Left ventricle myocardium superior (tissue), 1 donor: Measurements from ENCODE around the gene GHRL. TPM values are rescaled to one million over a fixed set of nuclear protein-coding genes. Genes with fewer than 3 reads are reported as not detected.

ENCODE experiments used
- ATAC-seq: fragments of 200-7000 bp; cut with Tn5 transposase; one replicate; pipeline ENCODE4 v1.9.1; 2020; ENCODE audit warnings: mild to moderate bottlenecking, moderate library complexity
- DNase-seq: peaks from one replicate; pipeline ENCODE4 v3.0.0-alpha.2; 2020
- intact Hi-C: fragments of 100-400 bp; cut with micrococcal nuclease; formaldehyde crosslinking; loops from one replicate; pipeline ENCODE4 v1.11.0; 2022
- long read RNA-seq: library from polyadenylated mRNA; unstranded; transcript quantifications from one replicate; pipeline ENCODE4 v2.0.0, GENCODE V29; 2021
- total RNA-seq: library from RNA; stranded (reverse); fragmentation: NEBNext Ultra II Directional; extraction: Animal tissue kit (Norgen Biotek cat#: 25700); gene quantifications from one replicate; pipeline ENCODE4 v1.2.1, GENCODE V29; 2021
- donor health status: DM: no; HTN: yes; CAD: no; lungs with severe emphysema.

Gene GHRL, protein sequence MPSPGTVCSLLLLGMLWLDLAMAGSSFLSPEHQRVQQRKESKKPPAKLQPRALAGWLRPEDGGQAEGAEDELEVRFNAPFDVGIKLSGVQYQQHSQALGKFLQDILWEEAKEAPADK
- total RNA-seq, result not detected
- long read RNA-seq, partial matches to known transcripts, result 0 of 4 reads
- long read RNA-seq, other reads (novel, unspliced or antisense), result 4 of 4 reads

DNA sequence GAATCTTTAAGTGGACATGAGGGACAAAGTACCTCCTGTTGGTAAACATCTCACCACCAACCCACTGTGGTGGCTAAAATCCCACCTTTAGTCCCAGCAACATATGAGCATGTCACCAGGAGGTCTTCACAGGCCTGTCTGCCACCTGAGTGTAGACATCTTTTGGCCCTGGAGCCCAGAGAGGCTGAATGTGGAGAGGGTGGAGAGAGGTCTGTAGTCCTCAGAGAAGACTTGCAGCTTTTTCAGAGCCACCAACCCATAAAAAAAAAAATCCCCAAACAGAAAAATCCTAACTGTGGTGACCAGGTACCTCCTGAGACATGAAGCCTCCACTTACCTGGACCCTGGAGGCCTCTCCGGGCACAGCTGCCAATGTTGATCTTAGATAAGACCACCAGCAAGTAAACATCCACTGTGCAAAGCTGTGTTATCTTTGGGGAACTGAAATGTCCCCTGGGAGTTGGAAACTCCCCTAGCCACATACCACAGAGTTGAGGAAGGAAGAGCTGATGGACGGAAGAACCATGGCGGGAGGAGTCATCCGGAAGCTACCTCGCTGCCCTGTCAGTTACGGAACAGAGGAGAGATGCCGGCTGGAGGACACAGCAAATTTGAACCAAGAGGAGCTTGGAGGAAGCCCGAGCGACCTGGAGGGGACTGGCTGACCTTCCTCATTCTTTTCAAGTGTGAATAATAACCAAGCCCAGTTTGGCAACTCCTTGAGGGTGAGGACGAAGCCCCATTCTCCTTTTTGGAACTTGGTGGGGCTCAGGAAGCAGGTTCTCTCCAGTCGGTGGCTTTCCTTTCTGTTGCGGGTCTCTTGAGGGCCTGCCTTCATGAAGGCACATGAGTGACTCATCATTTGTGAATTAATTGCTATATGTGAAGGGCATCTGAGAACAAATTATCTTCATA is at the start of gene GHRL:
Gene GHRL, minus strand, starts transcription at position 443 of the 915 bp plus-strand sequence. CDS start 2,767 bp downstream, outside the sequence.
- ATAC-seq (peak; percentile 39), DNase-seq (no peak)
- intact Hi-C loops, result no loop called here

DNA sequence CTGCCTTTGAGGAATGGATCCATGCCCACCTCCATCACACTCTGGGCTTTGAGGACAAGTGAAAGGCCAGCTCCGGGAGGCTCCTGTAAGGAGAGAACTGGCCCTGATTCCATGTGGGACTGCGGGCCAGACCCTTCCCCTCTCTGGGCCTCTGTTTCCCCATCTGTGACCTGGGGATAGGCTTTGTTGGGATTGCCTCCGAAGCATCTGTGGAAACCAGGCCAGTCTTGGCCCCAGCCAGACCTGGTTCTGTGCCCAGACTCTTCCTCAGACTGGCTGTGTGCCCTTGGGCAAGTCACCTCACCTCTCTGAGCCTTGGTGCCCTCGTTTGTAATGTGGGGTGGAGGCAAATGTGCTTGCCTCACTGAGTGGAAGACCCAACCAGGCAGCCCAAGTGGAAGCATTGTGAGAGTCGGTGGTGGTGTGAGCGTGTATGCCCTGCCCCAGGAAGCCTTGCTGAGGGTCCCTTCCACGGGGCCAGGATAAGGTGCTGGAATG is 49.2 kb upstream of the GHRL start:
- DNase-seq, result no peak
- intact Hi-C loops, result loop anchor here (10.0 kb wide), 1 partner anchor 393 kb away; no protein-coding TSS in a partner anchor
- ATAC-seq, result no peak

- no peak for DNase-seq
- ATAC-seq, result no peak
- intact Hi-C loops, result loop anchor here (10.0 kb wide), 1 partner anchor 394 kb away; no protein-coding TSS in a partner anchor
Observed at GRCh38 chr3:10340476-10340875, 47.7 kb upstream of the GHRL start.

DNA sequence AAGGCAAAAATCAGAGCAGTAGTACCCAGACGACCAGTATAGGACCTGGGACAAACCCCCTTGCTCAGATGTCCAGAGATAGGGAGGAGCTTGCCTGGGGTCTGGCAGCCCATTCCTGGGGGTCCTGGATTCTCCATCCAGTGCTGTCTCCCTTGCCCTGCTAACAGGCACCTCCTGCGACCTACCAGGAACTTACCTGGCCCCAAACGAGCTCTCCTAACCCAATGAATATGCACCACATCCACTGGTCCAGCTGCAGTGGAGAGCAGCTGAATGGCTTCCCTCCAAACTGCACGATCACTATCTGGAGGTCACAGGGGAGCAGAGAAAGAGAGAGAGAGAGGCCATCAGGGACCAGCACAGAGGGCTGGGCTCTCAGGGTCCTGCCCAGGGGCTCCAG is 47.3 kb upstream of the GHRL start:
- ATAC-seq (no peak), DNase-seq (no peak)
- intact Hi-C loops, result loop anchor here (10.0 kb wide), 1 partner anchor 395 kb away; no protein-coding TSS in a partner anchor

DNA sequence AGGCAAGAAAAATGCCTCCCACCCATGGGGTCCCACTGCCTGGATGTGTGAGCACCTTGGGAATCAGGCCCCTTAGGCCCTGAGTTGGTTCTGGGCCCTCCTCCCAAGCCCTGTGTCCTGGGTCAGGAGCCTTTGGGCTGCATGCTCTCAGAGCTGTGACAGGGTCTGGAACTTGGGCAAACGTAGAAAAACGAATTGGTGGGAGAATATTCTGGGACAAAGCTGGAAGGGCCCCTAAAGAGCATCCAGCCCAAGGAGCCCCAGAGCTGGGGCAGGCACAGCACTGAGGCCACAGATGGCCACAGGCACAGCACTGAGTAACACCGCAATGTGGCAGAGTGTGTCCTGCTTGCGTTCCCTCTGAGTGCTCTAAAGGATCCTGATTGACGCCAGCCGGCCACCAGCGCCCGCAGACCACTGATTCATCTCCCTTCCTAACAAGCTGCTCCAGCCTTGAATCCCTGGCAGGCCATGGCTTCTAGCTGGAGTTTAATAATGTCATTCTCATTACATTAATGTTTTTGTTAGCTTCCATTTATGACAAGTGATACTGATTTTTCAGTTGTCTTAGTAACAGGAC is 46.7 kb upstream of the GHRL start:
- DNase-seq (no peak), ATAC-seq (no peak)
- intact Hi-C loops, result no loop called here

GRCh38 chr3:10338591-10339353 is 46.0 kb upstream of the GHRL start:
- intact Hi-C loops, result no loop called here

GRCh38 chr3:10338164-10338470 is 45.4 kb upstream of the GHRL start:
- ATAC-seq (no peak), DNase-seq (no peak)
- intact Hi-C loops, result no loop called here

More at GRCh38 chr3:10338591-10339353, 46.0 kb upstream of the GHRL start:
- ATAC-seq (no peak), DNase-seq (no peak)

- intact Hi-C loops, result no loop called here
- ATAC-seq (no peak), DNase-seq (no peak)
Observed at GRCh38 chr3:10337323-10338163, 44.8 kb upstream of the GHRL start.

DNA sequence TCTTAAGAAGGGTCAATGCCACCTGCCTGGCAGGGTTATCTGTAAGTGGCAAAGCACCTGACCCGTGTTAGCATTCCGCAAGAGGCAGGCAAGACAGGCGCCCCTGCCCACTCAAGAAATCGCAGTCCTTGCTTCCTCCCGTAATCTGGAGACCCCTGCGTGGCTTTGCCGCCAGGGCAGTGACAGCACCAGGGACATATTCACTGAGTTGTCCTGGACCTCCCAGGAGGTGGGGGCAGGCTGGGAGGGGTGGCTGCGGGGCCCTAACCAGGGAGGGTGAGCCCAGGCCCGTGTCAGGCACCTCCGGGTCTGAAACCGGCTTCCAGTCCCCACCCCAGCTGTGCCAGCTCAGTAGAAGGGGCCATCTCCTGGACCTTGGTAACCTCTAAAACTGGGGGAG is 44.0 kb upstream of the GHRL start:
- DNase-seq (no peak), ATAC-seq (no peak)
- intact Hi-C loops, result no loop called here

GRCh38 chr3:10335871-10336622 is 43.3 kb upstream of the GHRL start:
- intact Hi-C loops, result no loop called here
- DNase-seq, result no peak
- ATAC-seq, result no peak

GRCh38 chr3:10335190-10335738 is 42.5 kb upstream of the GHRL start:
- ATAC-seq (no peak), DNase-seq (no peak)
- intact Hi-C loops, result no loop called here

DNA sequence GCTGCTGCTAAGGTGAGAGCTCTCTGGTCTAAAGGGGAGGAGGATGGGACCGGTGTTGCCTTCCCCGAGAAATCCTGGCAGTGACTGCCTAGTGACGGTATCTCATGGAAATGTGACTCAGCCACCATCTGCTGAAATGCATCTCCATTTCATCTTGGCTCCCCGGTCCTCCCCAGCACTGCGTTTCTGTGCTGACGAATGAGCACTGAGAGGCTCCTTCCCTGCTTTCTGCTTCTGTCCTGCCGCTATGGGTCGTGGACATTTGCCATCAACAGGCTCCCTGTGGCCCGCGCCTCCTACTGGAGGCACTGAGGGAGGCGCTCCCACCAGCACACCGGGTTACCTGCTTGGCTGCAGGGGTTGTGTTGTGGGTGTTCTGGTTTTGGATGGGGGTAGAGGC is 41.7 kb upstream of the GHRL start:
- no peak for ATAC-seq
- DNase-seq, result no peak
- intact Hi-C loops, result no loop called here

- ATAC-seq, result no peak
- DNase-seq, result no peak
- intact Hi-C loops, result no loop called here
Observed at GRCh38 chr3:10334042-10334441, 41.3 kb upstream of the GHRL start.

DNA sequence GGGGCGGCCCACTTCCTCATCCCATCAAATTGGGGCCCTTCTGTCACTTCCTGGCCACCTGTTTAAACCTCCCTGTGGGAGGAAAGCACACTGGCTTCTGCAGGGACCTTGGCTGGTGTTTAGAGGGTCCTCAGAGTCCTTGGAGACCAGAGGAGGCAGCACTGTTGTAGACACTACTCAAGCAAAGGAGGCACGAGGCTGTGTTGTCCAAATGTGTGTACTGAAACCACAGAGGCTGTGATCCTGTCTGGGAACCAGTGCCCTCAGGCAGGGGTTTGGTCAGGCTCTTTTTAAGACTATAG is 40.6 kb upstream of the GHRL start:
- DNase-seq, result no peak
- ATAC-seq, result no peak
- intact Hi-C loops, result no loop called here

DNA sequence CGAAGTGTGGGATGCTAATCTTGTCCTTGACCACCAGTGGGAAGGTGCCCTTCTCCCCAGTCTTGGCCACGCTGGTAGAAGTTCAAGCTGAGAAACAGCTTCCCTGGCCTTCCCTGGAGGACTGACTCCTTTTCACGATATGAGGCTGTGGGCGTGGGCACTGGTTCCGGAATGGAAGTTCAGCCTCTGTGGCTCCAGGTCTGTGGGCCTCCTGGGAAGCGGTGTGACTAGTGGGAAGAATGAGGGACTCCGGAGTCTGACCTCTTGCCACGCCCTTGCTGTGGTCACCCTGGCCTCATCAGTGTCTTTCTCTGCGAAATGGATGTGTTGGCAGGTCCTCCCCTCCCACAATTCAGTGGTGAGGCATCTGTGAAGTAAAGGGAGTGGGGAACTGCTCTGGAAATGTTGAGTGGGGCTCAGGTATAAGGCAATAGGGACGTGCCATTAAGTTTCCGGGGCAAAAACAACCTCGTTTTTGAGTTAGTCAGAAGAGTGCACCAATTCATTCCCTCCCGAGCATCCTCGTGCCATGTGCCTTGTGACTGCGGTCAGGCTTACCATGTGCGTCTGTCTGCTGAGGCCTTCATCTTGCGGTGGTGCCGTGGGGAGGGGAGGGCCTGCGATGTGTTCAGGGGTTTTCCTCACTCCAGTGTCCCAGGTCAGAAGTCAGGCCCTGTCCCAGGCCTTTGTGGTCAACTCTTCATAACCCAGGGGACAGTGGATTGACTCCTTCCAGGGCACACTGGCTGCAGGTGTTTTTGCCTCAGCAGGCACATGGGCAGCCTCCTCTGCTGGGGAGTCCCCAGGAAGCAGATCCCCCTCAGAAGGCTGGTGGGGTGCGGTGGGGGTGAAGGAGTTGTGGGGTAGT is 40.0 kb upstream of the GHRL start:
- DNase-seq (no peak), ATAC-seq (no peak)
- intact Hi-C loops, result no loop called here

- DNase-seq (no peak), ATAC-seq (no peak)
- intact Hi-C loops, result no loop called here
Observed at GRCh38 chr3:10331320-10331719, 38.6 kb upstream of the GHRL start.

GRCh38 chr3:10330319-10330718 is 37.6 kb upstream of the GHRL start:
- ATAC-seq (no peak), DNase-seq (no peak)
- intact Hi-C loops, result no loop called here
